GM12872 (cell line): ENCODE measurements around the gene ADO.

Source experiments
- TF ChIP-seq, protein P1 (sequence below): IDR thresholded peaks from 3 replicates; pipeline ENCODE4 v1.5.1; 2011; ENCODE audit warnings: low read depth, mild to moderate bottlenecking, low read length, moderate library complexity; ENCODE audit not compliant: insufficient read depth

Gene ADO

GRCh38 chr10:62811159-62811875, 6.8 kb downstream of the ADO start:
- TF ChIP-seq, protein P1, sequence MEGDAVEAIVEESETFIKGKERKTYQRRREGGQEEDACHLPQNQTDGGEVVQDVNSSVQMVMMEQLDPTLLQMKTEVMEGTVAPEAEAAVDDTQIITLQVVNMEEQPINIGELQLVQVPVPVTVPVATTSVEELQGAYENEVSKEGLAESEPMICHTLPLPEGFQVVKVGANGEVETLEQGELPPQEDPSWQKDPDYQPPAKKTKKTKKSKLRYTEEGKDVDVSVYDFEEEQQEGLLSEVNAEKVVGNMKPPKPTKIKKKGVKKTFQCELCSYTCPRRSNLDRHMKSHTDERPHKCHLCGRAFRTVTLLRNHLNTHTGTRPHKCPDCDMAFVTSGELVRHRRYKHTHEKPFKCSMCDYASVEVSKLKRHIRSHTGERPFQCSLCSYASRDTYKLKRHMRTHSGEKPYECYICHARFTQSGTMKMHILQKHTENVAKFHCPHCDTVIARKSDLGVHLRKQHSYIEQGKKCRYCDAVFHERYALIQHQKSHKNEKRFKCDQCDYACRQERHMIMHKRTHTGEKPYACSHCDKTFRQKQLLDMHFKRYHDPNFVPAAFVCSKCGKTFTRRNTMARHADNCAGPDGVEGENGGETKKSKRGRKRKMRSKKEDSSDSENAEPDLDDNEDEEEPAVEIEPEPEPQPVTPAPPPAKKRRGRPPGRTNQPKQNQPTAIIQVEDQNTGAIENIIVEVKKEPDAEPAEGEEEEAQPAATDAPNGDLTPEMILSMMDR = no peak

GRCh38 chr10:62812672-62813439, 8.3 kb downstream of the ADO start:
- TF ChIP-seq, protein P1 = no peak

- TF ChIP-seq, protein P1 = no peak
Measured at GRCh38 chr10:62813453-62813852, 8.9 kb downstream of the ADO start.

DNA sequence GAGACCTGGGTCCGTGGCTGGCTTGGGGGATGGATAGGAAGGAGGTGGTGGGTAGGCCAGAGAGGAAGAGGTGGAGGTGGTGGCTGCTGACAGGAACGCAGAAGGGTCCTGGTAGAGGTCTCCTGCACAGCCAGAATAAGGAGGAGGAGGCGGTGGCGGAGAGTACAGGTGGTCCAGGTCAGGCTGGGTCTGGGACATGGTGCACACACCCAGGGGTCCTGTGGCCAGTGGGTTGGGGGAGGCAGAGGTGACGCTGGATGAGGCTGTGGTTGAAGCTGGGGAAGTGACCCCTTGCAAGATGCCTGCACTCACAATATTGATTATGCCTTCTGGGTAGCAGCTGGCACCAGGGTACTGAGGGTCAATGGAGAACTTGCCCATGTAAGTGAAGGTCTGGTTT, 9.5 kb downstream of the ADO start:
- TF ChIP-seq, protein P1 = no peak

DNA sequence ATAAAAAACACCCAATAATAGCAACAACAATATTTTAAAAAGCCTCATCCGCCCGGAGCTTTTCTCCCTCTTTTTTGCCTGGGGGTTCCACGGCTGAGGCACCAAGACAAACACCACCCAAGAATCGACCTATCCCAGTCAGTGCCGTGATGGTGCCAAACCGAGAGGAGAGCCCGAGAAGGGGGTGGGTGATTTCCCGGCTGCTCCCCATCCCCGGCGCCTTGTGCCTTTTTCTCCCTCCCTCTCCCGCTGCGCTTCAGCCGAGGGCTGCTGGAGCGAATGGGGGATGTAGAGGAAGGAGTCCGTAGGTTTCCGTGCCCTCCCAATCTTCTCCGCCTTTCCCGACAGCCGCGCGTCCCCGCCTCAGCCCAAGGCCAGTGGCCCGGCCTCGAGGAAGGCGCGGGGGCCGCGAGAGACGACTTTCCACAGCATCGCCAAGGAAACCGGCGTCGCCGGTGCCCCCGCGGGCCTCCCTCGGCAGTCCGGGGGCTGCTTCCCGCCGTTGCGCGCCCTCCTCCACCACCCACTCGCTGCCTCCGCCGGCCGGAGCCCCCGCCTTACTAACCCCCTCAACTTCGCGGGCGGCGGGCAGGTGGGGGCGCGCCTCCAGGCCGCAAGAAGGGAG, 10.3 kb downstream of the ADO start:
- TF ChIP-seq, protein P1 = no peak

DNA sequence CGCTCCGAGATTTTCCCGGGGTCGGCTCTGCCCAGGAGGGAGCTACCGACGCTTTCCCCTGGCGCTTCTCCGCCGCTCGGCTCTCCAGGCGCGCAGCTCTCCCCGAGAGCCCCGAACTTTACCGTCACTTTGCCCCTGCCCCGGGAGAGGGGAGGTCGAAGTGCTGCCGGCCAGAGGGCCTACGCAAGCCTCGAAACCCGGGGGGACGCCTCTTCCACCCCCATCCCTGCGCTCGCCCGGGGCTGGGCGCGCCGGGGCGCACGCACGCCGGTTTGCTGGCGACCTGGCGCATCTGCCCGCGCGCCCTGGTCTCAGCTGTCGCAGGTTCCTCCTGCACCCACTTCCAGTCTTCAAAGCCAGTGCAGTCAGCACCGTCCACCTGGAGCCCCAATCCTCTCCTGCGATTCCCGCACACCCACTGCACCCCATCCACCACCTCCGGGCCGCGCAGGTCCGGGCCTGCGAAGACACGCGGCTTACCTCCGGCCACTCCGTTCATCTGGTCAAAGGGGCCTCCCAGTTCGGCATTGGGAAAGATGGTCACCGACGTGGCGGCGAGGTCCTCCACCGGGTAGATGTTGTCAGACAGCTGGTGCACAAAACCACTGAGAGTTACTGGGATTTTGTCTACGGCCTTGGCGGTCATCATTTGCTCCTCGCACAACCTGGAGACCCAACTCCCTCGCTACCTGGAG, 11.0 kb downstream of the ADO start:
- TF ChIP-seq, protein P1 = no peak

DNA sequence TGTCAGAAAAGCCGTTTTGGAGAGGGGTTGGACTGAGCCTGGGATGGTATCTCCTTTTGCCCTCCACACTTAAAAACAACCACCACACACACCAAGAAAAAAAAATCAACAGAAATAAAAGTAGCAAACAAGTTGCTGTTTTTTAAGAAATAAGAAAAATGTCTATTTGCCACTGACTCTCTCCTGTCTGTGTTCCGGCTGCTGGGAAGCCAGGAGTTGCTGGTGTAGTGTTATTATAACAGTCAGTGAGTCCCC, 11.5 kb downstream of the ADO start:
- TF ChIP-seq, protein P1 = no peak
